ENCODE data around the gene ASCC1. TPM values are rescaled to one million over a fixed set of nuclear protein-coding genes. Genes with fewer than 3 reads are reported as not detected.

The ASCC1 gene, protein sequence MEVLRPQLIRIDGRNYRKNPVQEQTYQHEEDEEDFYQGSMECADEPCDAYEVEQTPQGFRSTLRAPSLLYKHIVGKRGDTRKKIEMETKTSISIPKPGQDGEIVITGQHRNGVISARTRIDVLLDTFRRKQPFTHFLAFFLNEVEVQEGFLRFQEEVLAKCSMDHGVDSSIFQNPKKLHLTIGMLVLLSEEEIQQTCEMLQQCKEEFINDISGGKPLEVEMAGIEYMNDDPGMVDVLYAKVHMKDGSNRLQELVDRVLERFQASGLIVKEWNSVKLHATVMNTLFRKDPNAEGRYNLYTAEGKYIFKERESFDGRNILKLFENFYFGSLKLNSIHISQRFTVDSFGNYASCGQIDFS
- total RNA-seq (100 to 1,000 TPM in 1 of 5 donors, 10 to 100 TPM in 2, 1 to 10 TPM in 2; 4.3 to 142 (median 19.4) TPM), polyA plus RNA-seq (10 to 100 TPM in 2 of 3 donors, 1 to 10 TPM in 1; 8.4 to 14.7 (median 12.5) TPM)
- long read RNA-seq, donor 1, partial matches to known transcripts = 85 of 130 reads
- long read RNA-seq, donor 1, other reads (novel, unspliced or antisense) = 42 of 130 reads
- long read RNA-seq, donor 2, transcript ASCC1-202 (10 exons, 2,002 nt) = major isoform, 8 of 114 reads
- long read RNA-seq, donor 2, partial matches to known transcripts = 40 of 114 reads
- long read RNA-seq, donor 2, other reads (novel, unspliced or antisense) = 66 of 114 reads
- long read RNA-seq, donor 3, partial matches to known transcripts = 0 of 3 reads
- long read RNA-seq, donor 3, other reads (novel, unspliced or antisense) = 0 of 3 reads
- long read RNA-seq, donor 4 = 0 reads
- long read RNA-seq, donor 5, partial matches to known transcripts = 137 of 212 reads
- long read RNA-seq, donor 5, other reads (novel, unspliced or antisense) = 71 of 212 reads
- long read RNA-seq, donor 6, partial matches to known transcripts = 141 of 325 reads
- long read RNA-seq, donor 6, other reads (novel, unspliced or antisense) = 183 of 325 reads
- long read RNA-seq, donor 7, partial matches to known transcripts = 74 of 155 reads
- long read RNA-seq, donor 7, other reads (novel, unspliced or antisense) = 78 of 155 reads
- long read RNA-seq, donor 8, partial matches to known transcripts = 47 of 136 reads
- long read RNA-seq, donor 8, other reads (novel, unspliced or antisense) = 85 of 136 reads
- long read RNA-seq, donor 9, partial matches to known transcripts = 0 of 1 reads
- long read RNA-seq, donor 9, other reads (novel, unspliced or antisense) = 0 of 1 reads
- long read RNA-seq, donor 10, partial matches to known transcripts = 42 of 77 reads
- long read RNA-seq, donor 10, other reads (novel, unspliced or antisense) = 35 of 77 reads

DNA sequence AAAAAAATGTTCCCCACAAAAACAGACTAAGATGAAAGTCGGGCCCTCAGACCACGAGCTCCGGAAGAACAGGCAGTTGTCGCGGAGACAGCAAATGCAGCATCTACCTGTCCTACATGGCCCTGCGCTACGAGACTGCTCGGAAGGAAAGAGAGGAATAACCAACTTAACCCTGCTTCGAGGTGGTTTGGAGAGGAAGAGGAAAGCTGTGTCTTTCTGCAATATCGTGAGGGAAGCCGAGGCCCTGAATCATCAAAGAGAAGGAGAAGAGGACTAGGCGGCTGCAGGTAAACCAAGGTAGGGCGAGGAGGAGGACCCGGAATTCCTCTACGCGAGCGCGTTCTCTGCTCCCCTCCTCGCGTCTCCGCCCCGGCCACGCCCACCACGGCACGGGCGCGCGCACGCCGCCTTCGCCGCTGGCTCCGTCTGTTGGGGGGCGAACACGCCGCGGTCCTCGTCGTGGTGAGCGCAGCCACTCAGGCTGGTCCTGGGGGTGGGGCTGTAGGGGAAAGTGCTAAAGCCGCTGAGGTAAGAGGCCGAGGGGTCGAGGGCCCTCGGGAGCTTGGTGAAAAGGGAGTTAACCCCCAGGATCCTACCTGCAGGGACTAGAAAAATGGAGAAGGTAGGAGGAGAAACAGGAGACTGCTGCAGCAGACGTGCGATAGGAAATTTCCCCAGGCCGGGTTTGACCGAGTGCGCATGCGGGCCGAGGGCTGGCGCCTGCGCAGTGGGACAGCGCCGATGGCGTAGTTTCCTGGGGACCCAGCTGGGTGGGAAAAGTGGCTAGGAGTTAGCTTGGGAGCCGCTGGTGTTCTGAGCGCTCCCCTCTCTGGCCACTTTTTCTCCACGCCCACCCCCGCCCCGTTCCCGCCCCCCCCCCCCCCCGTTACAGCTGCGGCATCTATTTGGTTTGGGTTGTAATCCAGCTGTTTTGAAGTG is at the start of gene ASCC1, which contains the start of gene ANAPC16:
TSS of gene ASCC1 (minus strand) at position 666 of the 939 bp plus-strand sequence. CDS start 2,978 bp downstream, outside the sequence.
TSS of gene ANAPC16 (plus strand) at position 402 of the 939 bp plus-strand sequence. CDS start 7,903 bp downstream, outside the sequence.
- no peaks in the 10 kb centered on the region for H3K27me3 ChIP-seq
- intact Hi-C loops (cut with DNase I; ENCODE audit: low total_unique reads) = loop anchor here (10.0 kb wide), 1 partner anchor 119 kb away; no protein-coding TSS in a partner anchor
- 0 to 1% (median 0%) methylated on average over 60 to 64 of the region's 64 CpGs for WGBS, 5 donors

DNA sequence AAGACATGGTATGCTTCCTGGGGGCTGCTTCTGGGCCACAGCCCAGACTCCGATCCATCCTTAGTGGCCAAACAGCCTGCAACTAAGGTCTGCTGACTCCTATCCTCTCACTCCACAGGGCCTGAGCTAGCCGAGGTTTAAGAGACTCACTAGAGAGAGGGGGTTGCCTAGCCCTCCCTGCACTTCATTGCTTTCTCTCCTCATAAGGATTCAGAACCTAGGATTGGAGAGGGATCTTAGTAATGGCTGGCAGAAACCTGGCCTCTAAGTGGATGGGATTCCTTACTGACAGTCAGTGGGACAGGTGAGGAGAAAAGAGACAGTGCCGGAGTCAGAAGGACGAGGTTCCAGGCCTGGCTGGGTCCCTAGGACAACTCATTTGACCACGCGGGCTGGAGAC is 49.4 kb upstream of the ASCC1 start:
- intact Hi-C loops (cut with DNase I; ENCODE audit: low total_unique reads) = no loop called here
- 83 to 93% (median 88%) methylated on average over 6 of the region's 6 CpGs for WGBS, 5 donors

More for the DNA sequence above, at the start of gene ASCC1, which contains the start of gene ANAPC16:
- Histone ChIP-seq H3K27ac (peak within 1 kb of the TSS; percentile 91 to 100 (median 96)), H3K9me3 (no peaks in the 10 kb centered on the region), H3K36me3 (peaks cover 12 to 29% (median 29%) of the 10 kb centered on the region in 4 donors), H3K4me1 (peaks cover 39 to 68% (median 54%) of the 10 kb centered on the region in 4 donors), H3K4me3 (peak within 1 kb of the TSS; percentile 57 to 69 (median 62))
- DNase-seq = peak; percentile 90 to 98
- TF ChIP-seq POLR2A (IDR thresholded peaks at IDR 0.05) (peak in 2 of 4 donors; percentile 63 to 85), EP300 (IDR thresholded peaks at IDR 0.05) (no peak), POLR2AphosphoS5 (IDR thresholded peaks at IDR 0.05) (peak; percentile 87 to 99 (median 97))
- TF ChIP-seq, protein P1, sequence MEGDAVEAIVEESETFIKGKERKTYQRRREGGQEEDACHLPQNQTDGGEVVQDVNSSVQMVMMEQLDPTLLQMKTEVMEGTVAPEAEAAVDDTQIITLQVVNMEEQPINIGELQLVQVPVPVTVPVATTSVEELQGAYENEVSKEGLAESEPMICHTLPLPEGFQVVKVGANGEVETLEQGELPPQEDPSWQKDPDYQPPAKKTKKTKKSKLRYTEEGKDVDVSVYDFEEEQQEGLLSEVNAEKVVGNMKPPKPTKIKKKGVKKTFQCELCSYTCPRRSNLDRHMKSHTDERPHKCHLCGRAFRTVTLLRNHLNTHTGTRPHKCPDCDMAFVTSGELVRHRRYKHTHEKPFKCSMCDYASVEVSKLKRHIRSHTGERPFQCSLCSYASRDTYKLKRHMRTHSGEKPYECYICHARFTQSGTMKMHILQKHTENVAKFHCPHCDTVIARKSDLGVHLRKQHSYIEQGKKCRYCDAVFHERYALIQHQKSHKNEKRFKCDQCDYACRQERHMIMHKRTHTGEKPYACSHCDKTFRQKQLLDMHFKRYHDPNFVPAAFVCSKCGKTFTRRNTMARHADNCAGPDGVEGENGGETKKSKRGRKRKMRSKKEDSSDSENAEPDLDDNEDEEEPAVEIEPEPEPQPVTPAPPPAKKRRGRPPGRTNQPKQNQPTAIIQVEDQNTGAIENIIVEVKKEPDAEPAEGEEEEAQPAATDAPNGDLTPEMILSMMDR (IDR thresholded peaks at IDR 0.05) = peak in 1 of 7 experiments; percentile 16

DNA sequence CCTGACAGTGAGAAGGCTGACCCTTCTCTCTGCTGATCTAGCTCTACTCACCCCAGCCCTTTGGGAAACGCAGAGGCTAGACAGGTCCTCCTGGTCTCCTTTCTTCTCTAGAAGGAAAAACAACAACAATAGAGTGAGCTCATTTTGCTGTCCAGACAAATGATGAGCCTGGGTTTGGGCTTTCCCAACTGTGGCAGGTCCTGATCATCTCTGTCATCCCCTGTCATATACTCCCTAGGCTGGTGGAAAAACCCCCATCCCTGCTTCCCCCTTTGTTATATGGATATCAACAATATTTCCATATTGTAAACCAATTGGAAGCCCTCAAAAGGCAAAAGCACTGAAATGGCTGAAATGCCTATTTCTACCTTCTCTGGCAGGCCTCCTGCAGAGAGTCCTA is 48.5 kb upstream of the ASCC1 start:
- no peak for DNase-seq
- intact Hi-C loops (cut with DNase I; ENCODE audit: low total_unique reads) = no loop called here
- Histone ChIP-seq H3K9me3 (no peaks in the 10 kb centered on the region), H3K27ac (peak overlapping the region in 4 of 5 donors; percentile 66 to 95 (median 78)), H3K4me1 (peaks cover 41 to 48% (median 45%) of the 10 kb centered on the region in 4 donors), H3K27me3 (no peaks in the 10 kb centered on the region), H3K36me3 (no peaks in the 10 kb centered on the region), H3K4me3 (no peak overlapping the region)
- WGBS, 5 donors = 86 to 100% (median 97%) methylated on average over 1 of the region's 1 CpG
- TF ChIP-seq, protein P1 (IDR thresholded peaks at IDR 0.05) = no peak
- TF ChIP-seq EP300 (IDR thresholded peaks at IDR 0.05) = no peak
- no peak for TF ChIP-seq POLR2A (IDR thresholded peaks at IDR 0.05)
- no peak for TF ChIP-seq POLR2AphosphoS5 (IDR thresholded peaks at IDR 0.05)

More for the DNA sequence above, 49.4 kb upstream of the ASCC1 start:
- TF ChIP-seq POLR2AphosphoS5 (IDR thresholded peaks at IDR 0.05) (no peak), POLR2A (IDR thresholded peaks at IDR 0.05) (no peak)
- TF ChIP-seq, protein P1 (IDR thresholded peaks at IDR 0.05) = no peak
- no peak for DNase-seq
- no peaks in the 10 kb centered on the region for H3K9me3 ChIP-seq
- no peaks in the 10 kb centered on the region for H3K27me3 ChIP-seq
- no peaks in the 10 kb centered on the region for H3K36me3 ChIP-seq
- H3K4me1 ChIP-seq = peaks cover 31 to 38% (median 35%) of the 10 kb centered on the region in 4 donors
- no peak overlapping the region for H3K27ac ChIP-seq
- no peak overlapping the region for H3K4me3 ChIP-seq

All from stomach (tissue), 19 donors.